IMR-90 (cell line): ENCODE data around the gene ALPI. TPM values are rescaled to one million over a fixed set of nuclear protein-coding genes. Genes with fewer than 3 reads are reported as not detected.

Experiments
- ATAC-seq: fragments of 200-7000 bp; cut with Tn5 transposase; 2 replicates; pipeline ENCODE4 v1.9.1; 2020; ENCODE audit warnings: low read depth, mild to moderate bottlenecking, moderate library complexity
- BruUV-seq: library from RNA; stranded (reverse); fragments of 400-500 nt; replicated peaks from 2 replicates; lab custom pipeline; 2021; lab: Mats Ljungman, UMichigan
- CTCF ChIA-PET: fragments of 300-600 bp; formaldehyde crosslinking; extraction: SDS; loops from one replicate; lab custom pipeline; 2021; ENCODE audit warnings: antibody characterized with exemption; lab: Yijun Ruan, JAX
- POLR2A ChIA-PET: fragments of 300-600 bp; sonication (Branson Sonifier 250); formaldehyde crosslinking; loops from one replicate; lab custom pipeline; 2022; ENCODE audit warnings: antibody characterized with exemption; ENCODE audit not compliant: unreplicated experiment; lab: Charles Lee
- DNase-seq: peaks from one replicate; pipeline ENCODE4 v3.0.0; 2013
- H2AFZ ChIP-seq: replicated peaks from 2 replicates; pipeline ENCODE3; 2013; ENCODE audit warnings: low read length, mild to moderate bottlenecking; ENCODE audit not compliant: poor library complexity
- H2AK5ac ChIP-seq: 2 replicates; pipeline ENCODE4 v1.6.1; 2013; ENCODE audit warnings: low read depth, low read length, inconsistent platforms
- H2AK9ac ChIP-seq: replicated peaks from 2 replicates; pipeline ENCODE3; 2013; ENCODE audit warnings: mild to moderate bottlenecking, low read depth, low read length, moderate library complexity; ENCODE audit not compliant: poor library complexity
- H2BK120ac ChIP-seq: 2 replicates; pipeline ENCODE4 v1.6.1; 2013; ENCODE audit warnings: low read depth, low read length, inconsistent platforms
- H2BK15ac ChIP-seq: 3 replicates; pipeline ENCODE4 v1.6.1; 2013; ENCODE audit warnings: low read depth, low read length, inconsistent platforms
- H2BK20ac ChIP-seq: 2 replicates; pipeline ENCODE4 v1.6.1; 2013; ENCODE audit warnings: low read depth, mild to moderate bottlenecking, inconsistent platforms, low read length, moderate library complexity
- H2BK5ac ChIP-seq: 2 replicates; pipeline ENCODE4 v1.6.1; 2013; ENCODE audit warnings: mild to moderate bottlenecking, low read depth, low read length, inconsistent platforms; ENCODE audit not compliant: poor library complexity, severe bottlenecking
- H3K14ac ChIP-seq: replicated peaks from 2 replicates; pipeline ENCODE4 v1.6.1; 2013; ENCODE audit warnings: low read depth, low read length, inconsistent platforms
- H3K18ac ChIP-seq: 2 replicates; pipeline ENCODE4 v1.6.1; 2013; ENCODE audit warnings: low read depth, low read length, control low read depth
- H3K23ac ChIP-seq: 2 replicates; pipeline ENCODE4 v1.6.1; 2013; ENCODE audit warnings: low read depth, low read length, inconsistent platforms
- H3K27ac ChIP-seq: 2 replicates; pipeline ENCODE4 v1.5.1; 2013; ENCODE audit warnings: mild to moderate bottlenecking, control low read depth, low read length; ENCODE audit not compliant: insufficient read depth
- H3K27me3 ChIP-seq: 2 replicates; pipeline ENCODE4 v1.6.1; 2013; ENCODE audit warnings: low read length; ENCODE audit not compliant: control insufficient read depth, insufficient read depth
- H3K36me3 ChIP-seq: 2 replicates; pipeline ENCODE4 v1.6.1; 2013; ENCODE audit warnings: low read length, mixed read lengths; ENCODE audit not compliant: control insufficient read depth, insufficient read depth
- H3K4ac ChIP-seq: 2 replicates; pipeline ENCODE4 v1.6.1; 2013; ENCODE audit warnings: low read depth, low read length, inconsistent platforms
- H3K4me1 ChIP-seq: 2 replicates; pipeline ENCODE4 v1.6.1; 2013; ENCODE audit warnings: low read length, mixed read lengths; ENCODE audit not compliant: control insufficient read depth, insufficient read depth
- H3K4me2 ChIP-seq: 2 replicates; pipeline ENCODE4 v1.6.1; 2013; ENCODE audit warnings: low read depth, mild to moderate bottlenecking, control low read depth, low read length, moderate library complexity
- H3K4me3 ChIP-seq: 2 replicates; pipeline ENCODE4 v1.5.1; 2013; ENCODE audit warnings: low read depth, mild to moderate bottlenecking, control low read depth, low read length, moderate library complexity; ENCODE audit not compliant: insufficient read depth
- H3K56ac ChIP-seq: 2 replicates; pipeline ENCODE4 v1.6.1; 2013; ENCODE audit warnings: low read length, inconsistent platforms; ENCODE audit not compliant: insufficient read depth; ENCODE audit errors: extremely low read depth
- H3K79me1 ChIP-seq, 2 experiments: 2 replicates each; pipeline ENCODE4 v1.6.1; 2013; ENCODE audit warnings: low read length in 2 of 2, inconsistent platforms in 1 of 2, low read depth in 1 of 2
- H3K9ac ChIP-seq: 2 replicates; pipeline ENCODE4 v1.6.1; 2013; ENCODE audit warnings: low read depth, low read length, control low read depth
- H3K9me1 ChIP-seq: 2 replicates; pipeline ENCODE4 v1.6.1; 2013; ENCODE audit warnings: low read length, inconsistent platforms; ENCODE audit not compliant: insufficient read depth
- H3K9me3 ChIP-seq: 2 replicates; pipeline ENCODE4 v1.6.1; 2013; ENCODE audit warnings: low read length; ENCODE audit not compliant: control insufficient read depth, insufficient read depth
- H4K20me1 ChIP-seq: 2 replicates; pipeline ENCODE4 v1.6.1; 2013; ENCODE audit warnings: low read length, inconsistent platforms; ENCODE audit not compliant: insufficient read depth
- H4K5ac ChIP-seq: 2 replicates; pipeline ENCODE4 v1.6.1; 2013; ENCODE audit warnings: mild to moderate bottlenecking, low read depth, low read length, control low read depth
- H4K8ac ChIP-seq, 2 experiments: 2 replicates each; pipeline ENCODE4 v1.6.1; 2013; ENCODE audit warnings: low read depth in 2 of 2, low read length in 2 of 2, control low read depth in 1 of 2, inconsistent platforms in 1 of 2
- H4K91ac ChIP-seq: 2 replicates; pipeline ENCODE4 v1.6.1; 2013; ENCODE audit warnings: low read depth, low read length, inconsistent platforms; ENCODE audit not compliant: insufficient read depth
- RAD21 ChIP-seq: IDR thresholded peaks from 2 replicates; pipeline ENCODE4 v1.6.1; 2012; ENCODE audit warnings: low read length, improper control_type of control experiment
- SMC3 ChIP-seq: fragments of 150-350 bp; IDR thresholded peaks from 2 replicates; pipeline ENCODE4 v1.6.1; 2016; ENCODE audit warnings: low read depth, mild to moderate bottlenecking, antibody characterized with exemption, low read length, moderate library complexity
- WGBS, 2 experiments: methylation state at CpG; one replicate each; pipeline versions ENCODE4 v1.1.5 to v1.1.7; 2013; ENCODE audit warnings: missing lambda C conversion rate in 2 of 2; ENCODE audit not compliant: insufficient read length in 1 of 2; ENCODE audit errors: extremely low coverage in 2 of 2; 5-methylcytosine and 5-hydroxymethylcytosine counted together
- dilution Hi-C: fragments of 300-500 bp; cut with HindIII; formaldehyde crosslinking; loops from one replicate; pipeline ENCODE4 v1.14.3; 2018; ENCODE audit warnings: low sequenced_read_pairs; ENCODE audit not compliant: unreplicated experiment
- in situ Hi-C: fragments of 300-500 bp; cut with MboI; formaldehyde crosslinking; loops from 3 replicates; pipeline ENCODE4 v1.14.3; 2019; ENCODE audit warnings: low sequenced_read_pairs, inconsistent platforms, mixed read lengths
- intact Hi-C: fragments of 100-400 bp; cut with micrococcal nuclease; formaldehyde crosslinking; loops from 2 replicates; pipeline ENCODE4 v1.10.0; 2022
- polyA plus RNA-seq, 3 experiments: library from polyadenylated mRNA; depleted of rRNA; stranded (reverse); fragments of >200 nt; gene quantifications; 2 replicates each; pipeline ENCODE4 v1.2.3, GENCODE V29; 2012; ENCODE audit warnings: low replicate concordance in 1 of 3
- total RNA-seq: library from RNA; depleted of rRNA; stranded (reverse); fragments of >200 nt; gene quantifications from 2 replicates; pipeline ENCODE4 v1.2.3, GENCODE V29; 2012
- TF ChIP-seq, protein P1 (sequence below): conservative IDR thresholded peaks from 2 replicates; pipeline ENCODE4 v1.5.1; 2012; ENCODE audit warnings: mild to moderate bottlenecking, low read depth, low read length, improper control_type of control experiment

Gene ALPI
- total and polyA plus RNA-seq, 2 of the 4 experiments (the other 2 are of a cell fraction): not detected

DNA sequence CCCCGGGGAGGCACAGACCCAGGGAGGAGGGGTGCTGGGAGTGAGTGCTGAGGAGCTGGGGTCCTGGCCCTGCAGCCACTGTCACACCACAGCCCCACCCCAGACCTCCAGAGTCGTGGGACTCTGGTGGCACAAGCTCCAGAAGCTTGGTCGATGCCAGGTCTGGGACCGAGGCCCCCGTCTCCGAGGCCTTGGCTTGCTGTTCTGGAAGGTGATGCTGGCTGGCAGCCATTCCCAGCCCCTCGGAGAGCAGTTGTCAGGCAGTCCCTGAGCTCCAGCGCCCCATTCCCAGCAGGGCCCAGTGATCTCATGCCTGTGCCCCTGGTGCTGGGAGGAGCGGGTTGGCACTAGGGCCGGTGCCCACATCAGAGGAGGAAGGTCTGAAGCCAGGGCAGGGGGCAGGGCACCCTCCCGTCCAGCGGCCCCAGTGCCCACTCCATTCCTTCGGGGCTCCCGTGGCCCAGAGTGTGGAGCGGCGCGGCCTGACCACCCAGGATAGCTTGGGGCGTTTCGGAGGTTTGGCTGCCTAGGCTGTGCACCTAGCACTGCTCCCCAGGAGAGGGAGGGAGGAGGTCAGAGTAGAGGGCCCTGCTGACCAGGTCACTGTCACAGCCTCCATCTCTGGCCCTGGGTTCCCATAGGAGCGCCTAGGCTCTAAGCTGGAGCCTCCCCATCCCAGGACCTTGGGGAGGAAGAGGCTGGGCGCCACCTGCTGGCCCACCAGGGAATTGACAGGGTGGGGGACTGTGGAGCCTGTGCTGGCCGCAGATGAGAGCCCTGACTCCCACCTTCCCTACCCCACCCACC lies 16.8 kb upstream of the ALPI start:
- H3K23ac ChIP-seq: no peak overlapping the region
- no peak overlapping the region for H4K91ac ChIP-seq
- no peaks in the 10 kb centered on the region for H3K4me1 ChIP-seq
- DNase-seq (no peak), ATAC-seq (peak; percentile 80)
- ChIA-PET POLR2A (no interaction called here), CTCF (interaction anchor here (0.6 to 1.1 kb wide), 3 partner anchors 29 to 523 kb away, joined by 3 to 4 read pairs (median 3); no protein-coding TSS in a partner anchor)
- H3K56ac ChIP-seq: no peak overlapping the region
- no TSS peak for BruUV-seq
- no peak overlapping the region for H2BK20ac ChIP-seq
- H4K5ac ChIP-seq: no peak overlapping the region
- no peak overlapping the region for H2AFZ ChIP-seq
- no peak overlapping the region for H3K4me2 ChIP-seq
- no peak overlapping the region for H3K9ac ChIP-seq
- H2AK5ac ChIP-seq: no peak overlapping the region
- no peak overlapping the region for H3K4me3 ChIP-seq
- dilution Hi-C loops (no loop called here), in situ Hi-C loops (no loop called here), intact Hi-C loops (no loop called here)
- H3K4ac ChIP-seq: no peak overlapping the region
- H3K9me1 ChIP-seq: no peaks in the 10 kb centered on the region
- no peak overlapping the region for H3K14ac ChIP-seq
- H2BK120ac ChIP-seq: no peak overlapping the region
- H3K27ac ChIP-seq: no peak overlapping the region
- H4K20me1 ChIP-seq: no peaks in the 10 kb centered on the region
- no peak overlapping the region for H2BK15ac ChIP-seq
- TF ChIP-seq RAD21 (peak; percentile 37; the same call in 1 of the 2 replicates), SMC3 (no peak)
- TF ChIP-seq, protein P1, sequence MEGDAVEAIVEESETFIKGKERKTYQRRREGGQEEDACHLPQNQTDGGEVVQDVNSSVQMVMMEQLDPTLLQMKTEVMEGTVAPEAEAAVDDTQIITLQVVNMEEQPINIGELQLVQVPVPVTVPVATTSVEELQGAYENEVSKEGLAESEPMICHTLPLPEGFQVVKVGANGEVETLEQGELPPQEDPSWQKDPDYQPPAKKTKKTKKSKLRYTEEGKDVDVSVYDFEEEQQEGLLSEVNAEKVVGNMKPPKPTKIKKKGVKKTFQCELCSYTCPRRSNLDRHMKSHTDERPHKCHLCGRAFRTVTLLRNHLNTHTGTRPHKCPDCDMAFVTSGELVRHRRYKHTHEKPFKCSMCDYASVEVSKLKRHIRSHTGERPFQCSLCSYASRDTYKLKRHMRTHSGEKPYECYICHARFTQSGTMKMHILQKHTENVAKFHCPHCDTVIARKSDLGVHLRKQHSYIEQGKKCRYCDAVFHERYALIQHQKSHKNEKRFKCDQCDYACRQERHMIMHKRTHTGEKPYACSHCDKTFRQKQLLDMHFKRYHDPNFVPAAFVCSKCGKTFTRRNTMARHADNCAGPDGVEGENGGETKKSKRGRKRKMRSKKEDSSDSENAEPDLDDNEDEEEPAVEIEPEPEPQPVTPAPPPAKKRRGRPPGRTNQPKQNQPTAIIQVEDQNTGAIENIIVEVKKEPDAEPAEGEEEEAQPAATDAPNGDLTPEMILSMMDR: peak; percentile 29
- no peak overlapping the region for H2BK5ac ChIP-seq
- H3K36me3 ChIP-seq: no peaks in the 10 kb centered on the region
- no peaks in the 10 kb centered on the region for H3K9me3 ChIP-seq
- no peaks in the 10 kb centered on the region for H3K79me1 ChIP-seq
- no peak overlapping the region for H4K8ac ChIP-seq
- H3K18ac ChIP-seq: no peak overlapping the region
- WGBS, 2 experiments: no CpG with 5 or more reads among the region's 22 CpGs
- no peak overlapping the region for H2AK9ac ChIP-seq
- peaks cover 28% of the 10 kb centered on the region for H3K27me3 ChIP-seq
